HG03565 (cell line): Measurements from ENCODE around the gene PIK3C2B.

ENCODE experiments used
- ATAC-seq: cut with Tn5 transposase; IDR thresholded peaks from one replicate; pipeline ENCODE4 v1.9.1; 2021; ENCODE audit warnings: mild to moderate bottlenecking, moderate library complexity; ENCODE audit not compliant: unreplicated experiment

PIK3C2B gene

DNA sequence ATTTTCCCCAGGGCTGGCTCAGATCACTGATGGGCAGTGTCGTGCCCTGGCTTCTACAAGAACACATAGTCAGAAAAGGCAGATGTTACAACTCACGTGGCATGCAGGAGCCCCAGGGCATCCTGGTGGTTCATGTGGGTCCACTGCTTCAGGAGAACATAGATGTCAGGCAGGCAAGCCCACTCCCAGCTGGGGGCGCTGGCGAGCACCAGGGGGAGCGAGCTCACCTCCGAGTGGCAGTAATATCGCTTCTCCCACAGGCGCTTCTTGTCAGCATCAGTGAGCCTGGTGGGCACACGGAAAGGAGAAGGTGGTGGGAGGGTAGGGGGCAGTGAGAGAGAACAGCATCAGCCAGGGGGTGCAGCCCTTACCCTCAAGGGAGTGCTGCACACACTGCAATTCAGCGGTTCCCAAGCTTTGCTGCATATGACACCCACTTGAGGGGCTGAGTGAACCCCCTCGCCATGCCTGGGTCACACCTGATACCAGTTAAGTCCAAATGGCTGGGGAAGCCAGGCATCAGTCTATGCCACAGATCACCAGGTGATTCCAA lies 48.7 kb downstream of the PIK3C2B start:
- no peak for ATAC-seq
